Epidermal melanocyte (primary cell): ENCODE measurements around the gene OPCML.

Experiments
- DNase-seq: peaks from one replicate; pipeline ENCODE4 v3.0.0; 2011; ENCODE audit warnings: low spot score; ENCODE audit not compliant: insufficient read length

The OPCML gene

DNA sequence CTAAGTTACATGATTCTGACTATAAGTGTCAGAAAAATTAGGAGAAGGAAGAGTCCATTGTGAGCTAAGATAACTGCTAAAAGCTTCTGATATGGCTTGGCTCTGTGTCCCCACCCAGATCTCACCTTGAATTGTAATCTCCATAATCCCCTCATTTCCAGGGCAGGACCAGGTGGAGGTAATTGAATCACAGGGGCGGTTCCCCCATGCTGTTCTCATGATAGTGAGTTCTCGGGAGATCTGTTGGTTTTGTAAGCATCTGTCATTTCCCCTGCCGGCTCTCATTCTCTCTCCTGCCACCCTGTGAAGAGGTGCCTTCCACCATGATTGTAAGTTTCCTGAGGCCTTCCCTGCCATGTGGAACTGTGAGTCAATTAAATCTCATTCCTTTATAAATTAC, 230.2 kb downstream of the OPCML start:
- DNase-seq = no peak

DNA sequence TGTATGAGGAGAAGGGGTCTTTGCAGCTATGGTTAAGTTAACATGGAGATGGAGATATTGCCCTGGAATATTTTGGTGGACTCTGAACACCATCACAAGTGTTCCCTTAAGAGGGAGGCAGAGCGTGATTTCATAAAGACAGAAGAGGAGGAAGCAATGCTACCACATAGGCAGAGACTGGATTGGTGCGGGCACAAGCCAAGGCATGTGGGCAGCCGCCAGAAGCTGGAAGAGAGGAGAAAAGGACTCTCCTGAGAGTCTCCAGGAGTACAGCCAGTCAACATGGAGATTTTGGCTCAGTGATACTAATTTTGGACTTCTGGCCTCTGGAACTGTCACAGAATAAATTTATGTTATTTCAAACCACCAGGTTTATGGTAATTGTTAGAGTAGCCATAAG, 231.6 kb downstream of the OPCML start:
- no peak for DNase-seq

DNA sequence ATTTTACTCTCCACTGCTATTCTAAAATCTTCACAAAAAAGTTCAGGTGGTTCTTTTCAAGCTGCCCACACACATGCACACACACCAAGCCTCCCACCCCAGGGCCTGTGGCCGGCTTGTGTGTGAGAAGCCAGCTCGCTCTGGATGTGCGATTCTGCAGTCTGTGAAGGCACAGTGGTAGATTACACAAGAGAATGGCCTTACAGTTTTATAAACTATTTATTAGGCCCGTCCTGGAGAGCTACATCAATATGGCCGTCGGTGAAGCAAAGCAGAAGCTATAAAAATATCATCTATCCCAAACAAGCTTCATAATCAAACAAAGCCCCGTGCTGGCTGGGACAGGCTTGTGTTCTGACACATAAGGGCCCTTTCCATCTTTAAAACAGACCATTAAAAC, 240.5 kb downstream of the OPCML start:
- DNase-seq = no peak

DNA sequence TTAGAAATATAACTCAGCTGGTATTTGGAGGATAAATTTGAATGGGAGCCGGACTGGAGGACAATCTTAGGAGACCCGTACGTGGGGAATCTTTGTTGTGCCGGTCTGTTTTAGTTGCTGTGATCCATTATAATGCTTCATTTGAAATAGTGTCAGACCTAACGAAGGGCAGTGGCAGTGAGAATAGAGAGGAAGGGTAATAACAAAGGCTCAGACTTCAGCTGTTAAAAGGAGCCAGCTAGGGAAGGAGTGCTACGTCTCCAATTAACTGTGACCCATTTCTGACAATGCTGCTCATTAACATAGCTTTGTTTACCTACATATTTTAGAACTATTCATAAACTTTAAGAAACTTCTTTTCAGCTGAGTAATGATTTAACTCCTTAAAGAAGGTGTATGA, 246.9 kb downstream of the OPCML start:
- no peak for DNase-seq

DNA sequence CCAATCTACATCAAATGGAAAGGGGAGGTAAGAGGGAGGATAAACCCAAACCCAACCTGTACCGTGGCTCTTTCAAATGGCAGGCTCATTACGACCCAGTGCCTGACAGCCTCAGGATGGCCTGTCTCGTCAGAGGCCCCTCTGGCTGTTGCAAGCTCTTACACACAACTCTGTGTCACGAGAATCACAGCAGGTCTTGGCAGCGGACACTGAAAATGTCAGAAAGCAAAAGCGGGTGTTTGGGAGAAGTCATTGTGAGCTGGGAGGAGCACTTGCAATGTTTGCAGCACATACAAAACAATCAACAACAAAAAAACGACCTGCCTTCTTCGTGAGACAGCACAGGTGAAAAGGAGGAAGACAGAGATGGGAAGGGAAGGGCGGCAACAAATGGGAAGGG, 248.1 kb downstream of the OPCML start:
- DNase-seq = no peak

DNA sequence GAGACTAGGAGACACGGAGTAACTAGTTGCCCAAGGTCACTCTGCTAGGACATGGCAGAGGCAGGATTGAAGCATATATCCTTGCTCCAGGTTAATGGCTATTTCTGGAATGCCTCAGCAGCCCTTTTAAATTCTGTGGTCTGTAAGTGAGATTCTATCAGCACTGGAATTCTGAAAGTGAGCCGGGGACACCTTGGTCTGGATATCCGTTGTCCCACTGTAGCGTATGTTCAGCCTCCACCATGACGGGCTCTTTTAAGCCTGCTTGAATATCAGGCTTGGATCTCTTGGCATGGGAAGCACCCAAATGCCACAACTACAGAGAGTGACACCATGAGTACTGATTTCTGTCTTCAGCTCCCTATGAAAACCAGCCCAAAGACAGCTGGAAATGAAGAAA, 254.4 kb downstream of the OPCML start:
- no peak for DNase-seq

DNA sequence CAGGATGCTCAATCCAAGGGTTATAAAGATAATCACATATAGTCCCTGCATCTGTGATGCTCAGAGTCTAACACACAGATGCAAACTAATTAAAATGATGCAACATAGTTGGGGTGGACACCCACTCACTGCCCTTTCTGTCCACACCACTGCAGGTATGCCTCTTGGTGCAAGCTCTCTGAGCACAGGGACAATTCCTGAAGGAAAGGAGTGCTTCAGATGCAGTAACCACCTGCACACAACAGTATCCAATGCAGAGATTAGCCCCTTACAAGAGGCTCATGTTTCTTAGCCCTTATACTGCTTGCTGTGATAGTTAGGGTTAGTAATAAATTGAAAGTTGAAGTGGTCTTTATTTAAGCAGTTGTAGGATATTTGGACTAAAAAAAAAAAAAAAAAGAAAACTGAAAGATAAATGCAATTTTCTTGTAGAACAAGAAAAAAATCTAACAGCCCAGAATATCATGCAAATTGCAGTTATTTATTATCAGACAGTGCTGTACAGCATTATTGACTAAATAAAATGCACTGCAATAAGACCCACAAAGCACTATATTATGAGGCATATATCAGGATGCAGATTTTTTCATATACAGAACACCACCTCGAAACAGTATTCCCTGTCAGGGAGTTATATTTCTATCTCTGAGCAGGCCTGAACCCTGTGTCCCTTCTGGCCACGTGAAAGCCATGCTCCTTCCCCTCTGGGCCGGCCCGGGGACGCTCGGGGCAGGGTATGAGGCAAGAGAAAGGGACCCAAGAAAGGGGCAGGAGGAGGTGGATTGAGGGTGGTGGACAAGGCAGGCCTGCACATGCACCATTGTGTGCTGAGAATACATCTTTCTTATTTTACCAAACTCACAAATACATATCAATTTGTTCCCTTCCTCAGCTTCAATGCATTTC, 260.2 kb downstream of the OPCML start:
- DNase-seq = no peak

DNA sequence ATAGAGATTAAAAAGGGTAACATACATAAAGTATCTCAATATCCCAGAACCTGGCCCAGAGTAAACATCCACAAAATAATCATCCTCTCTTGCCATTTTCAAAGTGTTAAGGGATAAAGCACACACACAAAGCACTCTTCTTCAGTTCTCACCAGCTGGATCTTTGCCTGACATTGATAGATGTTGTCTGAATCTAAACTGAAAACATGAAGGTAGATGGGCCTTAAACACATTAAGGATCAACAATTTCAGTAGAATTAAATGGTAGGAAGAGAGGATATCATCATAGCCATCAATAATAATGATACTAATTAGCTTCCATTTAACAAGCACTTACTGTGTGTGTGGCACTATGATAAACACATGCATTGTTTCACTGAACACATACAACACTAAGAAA, 261.1 kb downstream of the OPCML start:
- DNase-seq = no peak

DNA sequence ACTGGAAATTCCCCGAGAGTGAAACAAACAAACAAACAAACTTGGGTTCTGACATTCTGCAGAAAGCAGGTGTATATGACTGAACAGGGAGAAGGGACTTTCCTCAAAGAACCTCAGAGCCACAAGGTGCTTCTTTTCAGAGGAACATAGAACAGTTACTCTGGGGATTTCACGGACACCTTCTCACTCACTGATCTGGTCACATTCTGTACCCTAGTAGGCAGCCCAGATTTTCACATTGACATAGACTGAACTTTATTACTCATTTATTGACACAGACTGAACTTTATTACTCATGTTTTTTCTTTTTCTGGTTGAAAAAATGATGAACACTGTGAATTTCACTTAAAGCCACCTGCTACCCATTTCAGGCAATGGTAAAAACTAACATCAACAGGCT, 263.0 kb downstream of the OPCML start:
- DNase-seq = no peak

DNA sequence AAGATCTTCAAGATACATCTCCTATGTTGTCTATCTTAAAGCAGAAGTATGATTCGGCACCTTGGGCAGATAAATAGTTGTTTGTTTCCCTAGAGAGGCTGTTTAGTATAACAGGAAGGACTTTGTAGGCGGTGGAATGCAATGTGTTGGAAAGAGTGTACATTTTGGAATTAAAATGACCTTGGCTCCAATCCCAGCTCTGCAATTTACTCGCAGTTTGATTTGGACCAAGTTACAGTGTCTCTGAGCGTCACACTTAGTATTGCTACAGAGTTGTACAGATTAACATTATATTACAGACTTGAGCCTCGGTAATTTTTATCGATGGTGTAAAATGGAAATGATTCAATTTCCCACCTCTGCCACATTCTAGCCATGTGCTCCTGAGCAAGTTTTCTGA, 265.3 kb downstream of the OPCML start:
- no peak for DNase-seq

DNA sequence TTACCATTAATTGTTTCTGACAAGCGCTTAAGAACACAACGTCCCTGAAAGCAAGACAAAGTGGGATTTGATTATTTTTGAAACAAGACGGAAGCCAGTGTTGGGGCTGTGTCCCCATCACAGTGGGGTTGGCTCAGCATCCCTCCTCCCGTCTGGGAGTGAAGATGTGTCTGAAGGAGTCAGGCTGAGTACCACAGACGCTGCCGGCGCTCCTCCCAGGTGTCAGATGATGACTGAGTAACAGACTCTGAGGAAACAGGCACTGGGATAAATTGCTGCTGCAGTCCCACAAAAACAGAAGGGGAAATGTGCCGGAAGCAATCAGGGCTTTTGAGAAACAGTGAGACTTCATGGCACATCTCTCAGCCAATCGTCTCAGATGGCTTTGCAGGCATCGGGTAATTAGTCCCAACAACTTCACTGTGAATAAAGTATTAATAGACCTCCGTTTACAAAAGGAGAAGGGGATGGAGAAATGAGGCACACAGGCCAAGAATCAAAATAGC, 266.7 kb downstream of the OPCML start:
- DNase-seq = no peak

DNA sequence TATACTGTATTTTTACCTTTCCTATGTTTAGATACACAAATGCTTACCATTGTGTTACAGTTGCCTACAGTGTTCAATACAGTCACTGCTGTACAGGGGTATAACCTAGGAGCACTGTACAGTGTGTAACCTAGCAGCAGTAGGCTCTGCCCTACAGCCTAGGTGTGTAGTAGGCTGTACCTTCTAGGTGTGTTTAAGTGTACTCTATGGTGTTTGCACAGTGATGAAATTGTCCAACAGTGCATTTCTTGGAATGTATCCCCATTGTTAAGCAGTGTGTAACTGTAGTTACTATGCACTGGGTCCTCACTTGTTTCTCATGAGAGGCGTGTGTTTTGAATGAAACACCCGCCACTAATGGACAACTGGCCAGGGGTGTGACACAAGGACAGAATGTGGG, 269.0 kb downstream of the OPCML start:
- DNase-seq = no peak

DNA sequence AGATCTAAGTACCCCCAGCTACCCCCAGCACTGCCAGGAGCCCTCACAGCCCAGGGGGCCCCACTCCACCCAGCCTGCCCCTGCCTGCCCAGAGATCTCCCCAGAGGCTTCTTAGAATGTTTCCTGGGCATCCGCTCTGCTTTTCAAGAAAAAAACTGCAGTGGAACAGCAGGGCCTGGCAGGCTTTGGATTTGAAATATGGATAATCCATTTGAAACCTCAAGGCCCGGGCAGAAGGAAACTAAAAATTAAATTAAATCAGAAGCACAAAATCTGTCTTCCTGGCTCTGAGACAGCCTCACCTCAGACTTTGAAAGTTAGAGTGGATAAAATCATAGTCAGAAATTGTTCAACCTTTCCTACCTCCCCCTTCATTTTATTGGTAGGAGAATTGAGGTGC, 273.6 kb downstream of the OPCML start:
- no peak for DNase-seq

DNA sequence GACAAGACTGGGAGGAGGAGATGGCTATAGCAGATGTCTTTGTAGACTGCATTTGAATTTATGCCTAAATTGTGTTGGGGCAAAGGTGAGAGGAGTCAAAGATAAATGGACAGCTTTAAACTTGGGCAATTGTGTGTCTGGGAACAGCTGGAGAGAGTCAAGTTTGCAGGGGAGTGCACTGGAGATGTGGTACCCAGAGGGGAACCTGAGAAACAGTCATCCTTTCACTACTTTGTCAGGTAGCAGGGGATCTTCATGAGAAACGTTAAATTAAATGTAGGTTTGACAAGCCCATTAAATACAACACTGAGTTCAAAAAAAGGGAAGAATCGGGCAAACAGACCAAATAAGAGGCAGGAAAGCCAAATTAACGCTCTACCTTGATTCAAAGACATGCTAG, 277.7 kb downstream of the OPCML start:
- no peak for DNase-seq

DNA sequence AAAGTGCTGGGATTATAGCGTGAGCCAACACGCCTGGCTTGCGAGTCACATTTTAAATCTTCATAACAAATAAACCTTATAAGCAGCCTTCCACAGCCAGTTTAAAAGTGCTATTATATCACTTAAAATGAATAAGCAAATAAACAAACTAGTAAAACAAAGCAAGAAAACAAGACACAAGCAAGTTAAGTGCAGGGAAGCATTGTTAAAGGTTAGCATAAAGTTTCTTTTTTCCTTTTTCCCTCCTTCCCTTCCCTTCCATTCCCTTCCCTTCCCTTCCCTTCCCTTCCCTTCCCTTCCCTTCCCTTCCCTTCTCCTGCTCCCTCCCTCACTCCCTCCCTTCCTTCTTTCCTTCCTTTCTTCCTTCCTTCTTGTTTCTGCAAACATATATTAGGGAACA, 278.7 kb downstream of the OPCML start:
- DNase-seq = no peak

DNA sequence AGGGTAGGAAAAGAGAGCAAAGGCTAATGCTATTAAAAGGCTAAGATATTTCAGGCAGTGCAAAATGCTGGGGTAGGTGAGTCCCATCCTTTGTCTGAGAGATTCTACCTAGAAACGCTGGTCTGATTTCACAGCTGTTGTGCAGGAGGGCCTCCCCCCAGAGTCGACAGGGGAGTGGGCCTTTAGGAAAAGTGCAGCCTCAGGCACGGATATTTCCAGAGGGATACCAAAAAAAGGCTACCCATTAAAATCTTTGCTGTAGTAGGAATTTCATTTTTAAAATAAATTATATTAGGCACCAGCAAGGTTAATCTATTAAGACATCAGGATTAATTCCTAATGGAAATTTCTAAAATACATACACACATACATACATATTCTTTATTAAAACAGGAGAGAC, 280.5 kb downstream of the OPCML start:
- DNase-seq = no peak

DNA sequence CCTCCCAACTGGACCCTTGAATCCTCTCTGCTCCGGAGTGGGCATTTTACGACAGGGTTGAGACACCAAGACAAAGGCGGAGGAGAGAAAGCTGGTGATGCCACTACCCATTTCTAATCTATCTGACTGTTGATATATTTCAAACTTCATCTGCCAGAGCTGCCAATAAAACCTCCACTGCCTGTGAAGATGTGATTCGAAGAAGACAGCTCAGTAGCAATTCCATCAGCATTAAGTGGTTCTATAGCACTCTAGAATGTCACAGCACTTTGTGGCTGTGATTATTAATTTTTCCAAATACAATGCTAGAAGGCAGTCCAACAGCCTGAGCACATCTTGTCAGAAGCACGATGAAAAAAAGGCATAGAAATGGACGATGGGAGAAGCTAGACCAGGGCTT, 282.8 kb downstream of the OPCML start:
- no peak for DNase-seq

DNA sequence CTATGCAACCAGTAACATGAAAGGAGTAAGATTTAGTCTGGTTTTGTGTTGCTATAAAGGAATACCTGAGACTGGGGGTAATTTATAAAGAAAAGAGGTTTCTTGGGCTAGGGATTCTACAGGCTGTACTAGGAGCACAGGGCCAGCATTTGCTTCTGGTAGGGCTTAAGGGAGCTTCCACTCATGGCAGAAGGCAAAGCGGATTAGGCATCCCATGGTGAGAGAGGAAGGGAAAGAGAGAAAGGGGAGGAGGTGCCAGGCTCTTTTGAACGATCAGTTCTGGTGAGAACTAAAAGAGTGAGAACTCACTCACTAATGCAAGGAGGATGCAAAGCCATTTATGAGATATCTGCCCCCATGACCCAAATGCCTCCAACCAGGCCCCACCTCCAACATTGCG, 283.2 kb downstream of the OPCML start:
- DNase-seq = no peak

DNA sequence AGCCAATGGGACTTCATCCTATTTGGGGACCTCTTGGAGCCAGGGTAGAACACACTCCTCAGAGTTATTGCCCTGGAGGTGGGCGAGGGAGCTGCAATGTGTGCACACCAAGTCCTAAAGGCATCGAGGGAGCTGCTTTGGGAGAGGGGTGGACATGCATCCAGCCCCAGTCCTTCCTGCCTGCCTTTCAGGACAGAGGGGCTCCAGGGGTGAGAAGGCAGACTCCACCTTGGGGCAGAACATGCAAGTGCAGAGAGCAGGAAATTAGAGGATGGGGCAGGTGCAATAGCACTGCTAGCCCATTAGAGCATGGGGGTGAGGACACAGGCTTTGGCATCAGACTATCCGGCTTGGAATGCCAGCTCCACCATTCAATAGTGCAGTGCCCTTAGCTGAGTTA, 288.5 kb downstream of the OPCML start:
- DNase-seq = no peak

DNA sequence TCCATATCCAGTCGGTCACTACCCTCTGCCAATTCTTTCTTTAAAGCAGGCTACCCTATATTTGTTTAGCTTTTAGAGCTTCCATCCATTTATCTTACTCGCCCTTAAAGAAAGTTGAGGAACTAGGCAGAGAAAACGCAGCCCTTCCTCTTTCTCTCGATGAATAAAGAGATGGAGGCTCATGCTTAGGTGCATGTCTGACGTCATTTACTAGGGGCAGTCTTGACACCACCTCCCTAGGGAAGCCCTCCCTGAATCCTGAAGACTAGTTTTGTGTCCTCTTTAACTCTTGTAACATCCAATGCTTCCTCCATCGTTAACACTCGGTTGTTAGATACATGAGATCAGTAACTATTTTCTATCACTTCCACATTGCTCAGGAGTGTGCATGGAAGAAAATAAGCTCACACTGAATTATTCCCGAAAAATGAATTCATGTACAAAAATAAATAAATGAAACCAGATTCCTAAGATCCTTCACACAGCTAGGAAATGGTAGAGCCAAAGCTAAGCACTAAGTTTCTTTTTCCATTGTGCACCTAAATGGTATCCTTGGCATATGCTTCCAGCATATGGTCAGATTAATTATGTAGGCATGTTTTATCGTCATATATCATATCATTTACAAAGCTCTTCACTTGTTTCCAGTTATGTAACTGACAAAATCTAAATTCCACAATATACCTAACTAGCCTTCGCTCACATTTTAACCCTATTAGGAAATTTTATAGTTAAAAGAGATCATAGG, 291.2 kb downstream of the OPCML start:
- DNase-seq = no peak

DNA sequence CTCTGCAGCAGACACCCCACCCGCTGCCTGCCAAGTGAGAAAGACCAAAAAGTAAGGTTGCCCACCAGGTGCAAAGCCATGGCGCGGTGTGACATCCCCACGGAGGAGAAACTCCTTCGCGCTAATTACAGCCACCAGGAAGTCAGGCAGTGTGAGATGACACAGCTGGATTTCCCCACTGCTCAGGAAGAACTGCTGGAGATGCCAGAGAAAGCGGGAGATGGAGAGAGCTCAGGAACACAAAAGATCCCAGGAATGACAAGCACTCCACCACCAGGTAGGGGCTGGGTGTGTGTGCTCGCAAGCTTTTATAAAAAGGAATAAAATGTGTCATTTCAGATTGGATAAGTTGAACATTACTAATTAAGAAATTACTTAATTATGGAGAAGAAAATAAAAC, 292.7 kb downstream of the OPCML start:
- DNase-seq = no peak

DNA sequence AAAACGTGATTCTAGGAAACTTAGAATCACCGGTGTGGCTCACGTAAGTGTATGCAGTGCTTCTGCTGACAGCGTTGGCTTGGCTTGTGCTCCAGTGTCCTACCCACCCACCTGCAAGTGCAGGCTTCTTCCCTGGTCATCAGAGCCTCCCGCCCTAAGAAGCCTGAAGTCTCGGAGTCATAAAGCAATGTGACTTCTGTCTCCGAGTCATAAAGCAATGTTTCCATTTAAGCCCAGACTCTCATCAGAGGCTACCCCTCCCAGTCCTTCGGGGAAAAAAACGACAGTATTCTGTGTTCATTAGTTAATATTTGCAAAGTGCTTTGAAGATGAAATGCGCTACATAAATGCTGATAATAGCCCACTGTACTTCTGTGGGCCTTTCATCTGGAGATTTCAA, 293.8 kb downstream of the OPCML start:
- DNase-seq = no peak

DNA sequence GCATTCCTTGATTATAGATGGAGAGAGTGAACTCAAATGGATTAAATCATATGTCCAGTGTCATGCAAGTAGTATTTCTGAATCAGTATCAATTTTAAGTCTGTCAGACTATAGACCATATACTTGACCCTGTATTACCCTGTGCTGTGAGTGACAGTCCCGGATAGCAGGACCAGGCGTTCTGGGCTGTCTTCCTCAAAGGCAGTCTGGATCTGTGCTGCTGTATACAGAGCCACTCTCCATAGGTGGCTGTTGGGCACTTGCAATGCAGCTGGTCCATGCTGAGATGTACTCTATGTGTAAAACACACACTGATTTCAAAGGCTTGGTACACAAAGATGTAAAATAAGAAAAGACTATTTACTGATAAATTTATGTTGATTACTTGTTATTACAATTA, 294.3 kb downstream of the OPCML start:
- DNase-seq = no peak
